Midbrain (tissue), 1 donor: ENCODE results near the gene SCNN1G.
A peak's percentile ranks its signal among the peaks of the same experiment; 100 is the strongest.

ENCODE experiments used
- DNase-seq: peaks from one replicate; lab custom pipeline; 2025; lab: John Stamatoyannopoulos, UW

The SCNN1G gene

DNA sequence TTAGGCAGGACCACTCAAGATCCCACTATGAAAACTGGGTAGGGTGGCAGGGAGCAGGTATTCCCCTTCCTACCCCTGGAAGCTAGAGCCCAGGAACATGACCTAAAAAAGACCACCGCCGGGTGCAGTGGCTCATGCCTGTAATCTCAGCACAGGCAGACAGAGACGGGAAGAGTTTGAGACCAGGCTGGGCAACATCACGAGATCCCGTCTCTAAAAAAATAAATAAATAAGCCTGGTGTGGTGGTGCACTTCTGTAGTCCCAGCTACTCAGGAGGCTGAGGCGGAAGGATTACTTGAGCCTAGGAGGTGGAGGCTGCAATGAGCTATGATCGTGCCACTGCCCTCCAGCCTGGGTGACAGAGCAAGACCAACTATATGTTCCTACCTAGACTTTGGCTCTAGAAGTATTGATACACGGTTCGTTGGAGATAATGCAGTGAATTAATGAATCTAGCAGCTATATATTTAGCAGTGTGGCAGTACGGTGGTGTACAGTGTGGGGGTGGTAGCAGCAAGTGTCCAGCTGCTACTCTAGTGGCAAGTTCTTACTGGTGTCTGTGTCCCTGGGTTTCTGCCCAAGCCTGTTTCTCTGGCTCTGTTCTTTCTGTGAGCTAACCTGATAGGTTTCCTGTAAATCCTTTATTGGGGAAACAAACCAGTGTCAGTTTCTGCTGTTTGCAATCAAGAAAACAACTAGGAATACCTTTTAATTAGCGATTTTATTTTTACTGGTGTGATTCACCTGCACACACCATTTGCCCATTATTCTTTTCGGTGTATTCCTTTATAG, 30.0 kb upstream of the SCNN1G start:
- no peak for DNase-seq

DNA sequence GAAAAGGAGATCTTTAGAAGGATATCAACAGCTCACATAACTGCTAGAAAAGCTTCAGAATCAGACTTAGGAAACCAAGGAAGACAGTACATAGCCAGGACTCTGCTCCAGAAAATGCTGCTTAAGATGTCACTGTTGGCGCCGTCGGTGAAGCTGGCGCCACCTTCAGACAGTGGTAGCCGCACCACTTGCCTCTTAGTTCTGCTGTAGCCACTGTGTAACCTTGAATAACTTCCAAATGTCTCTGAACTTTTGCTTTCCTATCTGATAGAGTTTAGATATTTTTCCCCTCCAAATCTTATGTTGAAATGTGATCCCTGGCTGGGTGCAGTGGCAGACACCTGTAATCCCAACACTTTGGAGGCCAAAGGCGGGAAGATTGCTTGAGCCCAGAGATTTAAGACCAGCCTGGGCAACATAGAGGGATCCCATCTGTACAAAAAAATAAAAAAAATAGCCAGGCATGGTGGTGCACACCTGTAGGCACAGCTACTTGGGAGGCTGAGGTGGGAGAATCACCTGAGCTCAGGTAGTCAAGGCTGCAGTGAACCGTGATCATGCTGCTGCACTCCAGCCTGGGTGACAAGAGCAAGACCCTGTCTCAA, 27.0 kb upstream of the SCNN1G start:
- DNase-seq, result no peak

- DNase-seq, result no peak
Measured at GRCh38 chr16:23156110-23156509, 26.4 kb upstream of the SCNN1G start.

DNA sequence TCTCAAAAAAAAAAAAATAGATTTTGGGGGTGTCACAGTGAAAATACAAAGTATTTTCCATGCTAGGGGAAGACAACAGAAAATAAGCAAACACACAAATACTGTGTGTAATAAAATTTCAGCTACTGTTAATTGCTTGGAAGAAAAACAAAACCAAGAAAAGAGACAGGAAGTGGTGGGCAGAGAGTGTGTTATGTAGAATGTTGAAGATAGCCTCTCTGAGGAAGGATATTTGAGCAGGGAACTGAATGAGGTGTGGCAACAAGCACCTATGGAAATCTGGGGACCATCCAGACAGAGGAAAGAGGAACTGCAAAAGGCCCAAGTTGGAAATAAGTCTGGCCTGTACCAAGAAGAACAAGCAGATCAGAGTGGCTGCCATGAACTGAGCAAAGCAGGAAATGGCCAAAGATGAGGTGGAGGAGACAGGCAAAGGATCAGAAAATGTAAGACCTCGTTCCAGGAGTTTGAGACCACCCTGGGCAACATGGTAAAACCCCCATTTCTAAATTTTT, 25.5 kb upstream of the SCNN1G start:
- no peak for DNase-seq

- DNase-seq, result no peak
Measured at GRCh38 chr16:23158114-23158513, 24.4 kb upstream of the SCNN1G start.

- no peak for DNase-seq
Measured at GRCh38 chr16:23160082-23160481, 22.5 kb upstream of the SCNN1G start.

- no peak for DNase-seq
Measured at GRCh38 chr16:23160574-23160973, 22.0 kb upstream of the SCNN1G start.

DNA sequence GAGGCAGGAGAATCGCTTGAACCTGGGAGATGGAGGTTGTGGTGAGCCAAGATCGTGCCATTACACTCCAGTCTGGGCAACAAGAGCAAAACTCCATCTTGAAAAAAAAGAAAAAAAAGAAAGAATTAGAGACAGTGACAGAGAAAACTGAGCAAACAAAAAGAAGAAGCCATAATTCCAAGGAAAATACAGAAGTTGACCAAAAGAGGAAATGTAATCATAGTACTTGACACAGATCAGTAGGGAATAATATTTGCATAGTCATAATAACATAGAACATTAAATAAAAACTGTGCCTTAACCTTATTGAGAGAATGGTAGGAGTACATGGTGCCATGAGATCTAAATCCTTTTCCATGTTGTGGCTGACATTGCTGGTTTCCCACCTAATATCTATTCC, 18.6 kb upstream of the SCNN1G start:
- DNase-seq, result no peak

DNA sequence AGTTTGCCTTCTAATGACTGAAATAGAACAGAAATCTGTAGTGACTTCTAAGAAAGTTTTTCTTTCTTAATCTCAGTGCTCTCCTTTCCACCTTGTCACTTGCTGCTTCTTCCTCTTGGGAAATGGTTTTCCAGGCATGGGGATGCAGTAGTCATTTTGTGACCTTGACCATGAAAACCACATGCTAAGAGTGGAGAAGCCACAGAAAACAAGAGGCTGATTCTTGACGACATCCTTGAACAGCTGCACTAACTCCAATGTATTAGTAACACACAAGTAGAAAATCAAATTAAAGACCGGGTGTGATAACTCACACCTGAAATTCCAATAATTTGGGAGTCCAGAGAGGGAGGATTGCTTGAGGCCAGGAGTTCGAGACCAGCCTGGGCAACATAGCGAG, 17.8 kb upstream of the SCNN1G start:
- DNase-seq, result no peak

- DNase-seq, result no peak
Measured at GRCh38 chr16:23172583-23172982, 10.0 kb upstream of the SCNN1G start.

GRCh38 chr16:23172994-23173393, 9.6 kb upstream of the SCNN1G start:
- no peak for DNase-seq

GRCh38 chr16:23174622-23175021, 7.9 kb upstream of the SCNN1G start:
- DNase-seq, result no peak

DNA sequence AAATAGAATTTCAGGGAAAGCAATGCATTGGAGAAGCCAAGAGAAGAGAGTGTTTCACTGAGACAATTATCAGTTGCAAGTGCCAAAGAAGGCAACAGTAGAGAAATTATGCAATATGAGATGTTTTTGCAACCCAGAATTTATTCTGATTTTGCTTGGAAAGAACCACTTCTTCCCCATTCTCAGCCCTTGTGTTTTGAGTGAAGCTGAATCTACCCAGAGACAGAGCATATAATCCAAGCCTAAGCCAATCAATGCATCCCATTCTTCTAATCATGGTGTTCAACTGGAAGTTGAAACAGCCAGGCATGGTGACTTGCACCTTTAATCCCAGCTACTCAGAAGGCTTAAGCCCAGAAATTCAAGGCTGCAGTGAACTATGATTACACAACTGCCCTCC, 6.9 kb upstream of the SCNN1G start:
- DNase-seq, result no peak

GRCh38 chr16:23181506-23181905, 1.0 kb upstream of the SCNN1G start:
- no peak for DNase-seq

- DNase-seq, result peak; percentile 68
Measured at GRCh38 chr16:23182206-23182678, 303 bp upstream of the SCNN1G start.

DNA sequence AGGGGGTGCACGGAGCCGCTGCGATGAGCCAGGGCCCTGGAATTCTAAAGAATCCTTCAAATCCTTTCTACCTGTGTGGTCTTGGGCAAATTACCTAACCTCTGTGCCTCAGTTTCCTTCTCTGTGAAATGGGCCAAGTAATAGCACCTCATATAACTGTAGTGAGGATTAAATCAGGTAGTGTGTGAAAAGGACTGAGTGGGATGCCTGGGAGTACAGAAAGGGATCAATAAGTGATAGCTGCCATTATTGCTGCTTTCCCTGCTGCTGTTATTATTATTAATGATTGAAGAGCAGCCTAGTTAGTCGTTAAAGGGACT, 958 bp downstream of the SCNN1G start:
- no peak for DNase-seq

DNA sequence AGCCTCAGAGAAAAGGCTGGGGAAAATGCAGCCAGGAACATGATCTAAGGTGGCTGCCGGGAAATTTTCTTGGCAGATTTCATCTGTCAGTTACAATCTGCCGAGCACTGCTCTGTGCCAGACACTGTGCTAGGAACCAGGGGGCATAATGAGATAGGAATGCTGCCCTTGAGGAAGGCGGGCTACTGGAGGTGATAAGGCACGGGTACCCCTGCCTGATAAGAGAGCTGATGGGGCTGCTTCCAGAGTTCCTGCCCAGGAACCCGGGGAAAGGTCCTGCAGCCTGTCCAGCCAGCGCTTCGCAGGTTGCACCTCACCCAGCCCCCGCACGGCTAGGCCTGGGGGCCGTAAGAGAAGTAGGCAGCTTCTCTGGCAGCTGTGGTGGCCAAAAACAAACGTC, 3.1 kb downstream of the SCNN1G start:
- no peak for DNase-seq

GRCh38 chr16:23186171-23186570, 3.6 kb downstream of the SCNN1G start:
- DNase-seq, result no peak

- no peak for DNase-seq
Measured at GRCh38 chr16:23187341-23187740, 4.8 kb downstream of the SCNN1G start.

- DNase-seq, result no peak
Measured at GRCh38 chr16:23188911-23189310, 6.4 kb downstream of the SCNN1G start.

GRCh38 chr16:23194497-23195221, 12.1 kb downstream of the SCNN1G start:
- DNase-seq, result no peak

DNA sequence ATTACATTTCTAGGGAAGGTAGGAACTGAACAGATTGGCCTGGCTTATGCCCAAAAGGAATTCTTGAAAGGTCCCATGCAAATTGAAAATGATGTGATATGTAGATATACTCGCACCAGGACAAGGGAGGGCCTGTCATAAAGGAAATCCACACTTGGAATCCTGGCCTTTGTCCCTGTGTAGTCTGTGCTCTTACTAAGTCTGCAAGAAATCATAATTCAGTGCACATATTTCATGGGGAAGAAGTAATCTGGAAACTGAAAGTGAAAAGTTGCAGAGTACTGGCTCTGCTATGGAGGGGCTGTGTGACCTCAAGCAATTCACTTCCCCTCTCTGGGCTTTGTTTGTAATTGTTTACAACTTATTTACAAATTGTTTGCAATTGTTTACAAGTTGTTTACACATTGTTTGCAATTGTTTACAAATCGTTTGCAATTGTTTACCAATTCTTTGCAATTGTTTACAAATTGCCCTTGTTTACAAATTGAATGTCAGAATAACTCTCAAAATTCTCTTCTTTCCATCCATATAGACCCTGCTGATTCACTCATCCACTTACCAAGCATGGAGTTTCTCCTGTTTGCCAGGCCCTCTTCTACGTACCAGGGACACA, 12.9 kb downstream of the SCNN1G start:
- DNase-seq, result no peak

GRCh38 chr16:23196539-23196938, 14.0 kb downstream of the SCNN1G start:
- DNase-seq, result no peak
